ENCODE measurements around the gene DMP1.
"Not testable (repeated sequence)": the region's sequence is repeated elsewhere in the genome, so short reads cannot be mapped to it uniquely, and the experiment has no call there.

The DMP1 gene

DNA sequence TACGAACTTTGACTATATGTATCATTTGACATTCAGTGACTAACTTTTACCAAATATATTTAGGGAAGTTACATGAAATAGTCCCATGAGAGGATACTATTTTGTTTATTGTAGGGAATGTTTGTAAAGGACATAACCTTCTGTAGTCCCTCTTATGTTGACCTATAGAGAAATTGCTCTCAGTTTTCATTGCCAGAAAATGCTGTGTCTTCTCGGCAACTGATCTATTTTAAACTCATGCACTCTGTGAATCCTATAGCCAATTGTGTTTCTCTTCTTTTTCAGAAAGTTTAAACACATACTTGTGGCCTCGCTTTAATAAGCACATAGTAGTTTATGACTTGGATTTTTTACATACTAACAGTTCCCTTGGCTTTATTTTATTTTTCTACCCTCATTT is 38.2 kb downstream of the DMP1 start:
- no peak for DNase-seq

DNA sequence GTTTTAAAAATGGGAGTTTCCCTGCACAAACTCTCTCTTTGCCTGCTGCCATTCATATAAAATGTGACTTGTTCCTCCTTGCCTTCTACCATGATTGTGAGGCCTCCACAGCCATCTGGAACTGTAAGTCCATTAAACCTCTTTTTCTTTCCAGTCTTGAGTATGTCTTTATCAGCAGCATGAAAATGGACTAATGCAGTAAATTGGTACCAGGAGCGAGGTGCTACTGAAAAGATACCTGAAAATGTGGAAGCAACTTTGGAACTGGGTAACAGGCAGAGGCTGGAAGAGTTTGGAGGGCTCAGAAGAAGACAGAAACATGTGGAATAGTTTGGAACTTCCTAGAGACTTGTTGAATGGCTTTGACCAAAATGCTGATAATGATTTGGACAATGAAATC is 40.9 kb downstream of the DMP1 start:
- not testable (repeated sequence) for DNase-seq

DNA sequence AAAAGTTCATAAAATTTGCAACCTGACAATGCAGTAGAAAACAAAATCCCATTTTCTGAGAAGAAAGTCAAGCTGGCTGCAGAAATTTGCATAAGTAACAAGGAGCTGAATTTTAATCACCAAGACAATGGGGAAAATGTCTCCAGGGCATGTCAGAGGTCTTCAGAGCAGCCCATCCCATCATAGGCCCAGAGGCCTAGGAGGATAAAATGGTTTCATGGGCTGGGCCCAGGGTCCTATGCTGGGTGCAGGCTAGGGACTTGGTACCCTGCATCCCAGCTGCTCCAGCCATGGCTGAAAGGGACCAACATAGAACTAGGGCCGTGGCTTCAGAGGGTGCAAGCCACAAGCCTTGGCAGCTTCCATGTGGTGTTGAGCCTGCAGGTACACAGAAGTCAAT is 42.0 kb downstream of the DMP1 start:
- not testable (repeated sequence) for DNase-seq

DNA sequence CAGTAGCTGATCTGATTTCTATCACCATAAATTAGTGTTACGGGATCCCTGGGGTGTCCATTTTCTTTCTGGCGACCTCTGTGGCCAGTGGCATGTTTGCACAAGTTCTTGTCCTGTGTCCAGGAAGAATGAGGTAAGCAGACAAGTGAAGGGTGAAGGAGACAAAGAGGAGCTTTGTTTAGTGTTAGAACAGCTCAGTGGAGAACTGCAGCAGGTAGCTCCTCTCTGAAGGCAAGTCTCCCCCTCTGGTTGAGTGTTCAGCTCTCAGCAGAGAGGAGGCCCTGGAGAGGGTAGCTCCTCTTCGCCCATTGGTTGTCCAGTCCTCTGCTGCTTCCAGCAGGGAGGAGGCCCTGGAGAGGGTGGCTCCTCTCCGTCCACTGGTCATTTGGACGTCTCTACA is 47.2 kb downstream of the DMP1 start:
- DNase-seq, result no peak

DNA sequence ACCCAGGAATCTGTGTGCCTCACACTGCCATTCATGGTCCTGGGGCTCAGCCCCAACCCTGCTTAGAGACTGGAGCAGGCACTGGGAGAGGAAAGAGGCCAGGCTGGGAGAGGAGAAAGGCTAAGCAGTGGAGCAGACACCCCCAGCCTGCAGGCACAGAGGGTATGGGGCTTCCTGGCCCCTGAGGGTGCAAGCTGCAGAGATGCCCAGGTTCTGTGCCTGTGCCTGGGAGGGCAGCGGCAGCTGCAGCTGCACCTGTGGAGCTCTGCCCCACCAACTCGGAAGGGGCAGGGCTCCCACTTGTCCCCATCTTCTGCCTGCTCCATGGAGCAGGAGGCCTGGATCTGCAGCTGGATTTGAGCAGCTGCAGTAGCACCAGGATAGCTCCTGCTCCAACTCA is 47.9 kb downstream of the DMP1 start:
- no peak for DNase-seq

DNA sequence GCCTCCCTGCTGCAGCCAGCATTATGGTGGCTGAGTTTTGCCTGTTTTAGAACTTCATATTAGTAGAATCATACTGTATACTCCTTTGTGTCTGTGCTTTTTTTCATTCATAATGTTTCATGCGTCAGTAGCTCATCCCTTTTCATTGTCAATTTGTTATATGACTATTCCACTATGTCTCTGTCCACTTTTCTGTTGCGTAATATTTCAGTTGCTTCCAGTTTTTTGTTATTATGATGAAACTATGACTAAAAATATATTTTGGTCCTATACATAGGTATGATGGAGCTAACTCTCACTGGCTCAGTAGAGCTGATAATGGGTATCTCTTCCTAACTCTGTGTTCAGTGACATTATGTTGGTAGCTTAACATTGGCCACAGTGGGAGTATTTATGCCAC is 48.3 kb downstream of the DMP1 start:
- no peak for DNase-seq

DNA sequence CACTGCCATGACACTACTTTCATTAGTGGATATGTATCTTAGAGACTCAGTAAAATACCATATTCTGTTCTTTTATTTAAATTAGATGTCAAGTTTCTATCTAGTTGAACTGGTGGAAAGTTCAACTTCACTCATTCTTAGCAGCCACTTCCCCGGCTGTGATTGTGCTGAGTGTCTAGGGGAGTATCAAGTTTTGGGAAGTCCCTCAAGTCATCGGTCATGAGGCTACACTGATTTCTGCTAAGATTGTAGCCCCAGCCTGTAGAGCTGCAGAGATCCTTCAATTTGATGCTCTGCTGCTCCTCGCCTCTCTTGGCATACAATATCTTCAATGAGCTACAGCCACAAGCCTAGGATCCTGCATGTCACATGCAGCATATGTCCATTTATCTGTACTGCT is 53.9 kb downstream of the DMP1 start:
- no peak for DNase-seq

DNA sequence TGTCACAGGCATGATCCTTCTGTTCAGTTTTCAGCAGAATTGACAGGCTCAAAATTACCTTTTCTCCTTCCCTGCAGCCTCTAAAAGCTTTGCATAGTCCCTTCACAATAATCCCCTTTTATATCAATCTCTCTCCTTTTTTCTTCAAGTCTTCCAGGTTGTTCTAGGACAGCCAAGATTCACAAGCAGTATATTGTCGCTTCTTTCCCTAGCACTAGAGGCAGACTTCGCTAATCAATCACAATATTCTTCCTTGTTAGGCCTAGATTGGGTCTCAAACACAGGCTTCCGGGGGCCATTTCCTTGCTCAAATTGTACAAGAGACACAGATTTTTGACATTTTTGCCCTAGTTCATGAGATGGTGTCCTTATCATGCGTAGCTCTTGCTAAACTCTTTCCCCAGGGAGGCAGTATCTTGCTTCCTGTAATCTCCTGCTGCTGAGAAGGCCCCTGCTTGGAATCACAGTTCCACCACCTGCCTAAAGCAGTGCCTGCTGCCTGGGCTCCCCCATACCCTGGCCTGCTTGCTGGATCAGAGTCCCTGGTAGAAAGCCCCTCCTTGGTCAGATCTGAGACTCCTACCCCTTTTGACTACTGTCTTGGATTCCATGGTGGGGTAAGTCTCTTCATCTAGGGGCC is 57.3 kb downstream of the DMP1 start:
- no peak for DNase-seq

Measured in activated CD4-positive, alpha-beta T cell treated with anti-CD3 and anti-CD28 coated beads for 1 hour (primary cell).